Suprapubic skin (tissue), 4 donors: Measurements from ENCODE around the gene LENG1. TPM values are rescaled to one million over a fixed set of nuclear protein-coding genes. Genes with fewer than 3 reads are reported as not detected.
A peak's percentile ranks its signal among the peaks of the same experiment; 100 is the strongest.

ENCODE experiments used
- DNase-seq, 2 donors: peaks; one replicate each; pipeline ENCODE4 v3.0.0-alpha.2; 2019; ENCODE audit warnings: low spot score in 2 of 2
- H3K27ac ChIP-seq: fragments of 200-600 bp; sonication (generic); one replicate; pipeline ENCODE4 v1.5.1; 2019
- H3K27me3 ChIP-seq: fragments of 200-600 bp; sonication (generic); one replicate; pipeline ENCODE4 v1.5.1; 2019
- H3K36me3 ChIP-seq: fragments of 200-600 bp; sonication (generic); one replicate; pipeline ENCODE4 v1.5.1; 2019
- H3K4me1 ChIP-seq: fragments of 200-600 bp; sonication (generic); one replicate; pipeline ENCODE4 v1.5.1; 2019
- H3K4me3 ChIP-seq: fragments of 200-600 bp; sonication (generic); one replicate; pipeline ENCODE4 v1.5.1; 2019; ENCODE audit warnings: mild to moderate bottlenecking
- H3K9me3 ChIP-seq: fragments of 200-600 bp; sonication (generic); one replicate; pipeline ENCODE4 v1.5.1; 2019
- EP300 ChIP-seq: sonication (generic); formaldehyde crosslinking; IDR thresholded peaks from one replicate; pipeline ENCODE4 v1.6.1; 2017; ENCODE audit warnings: antibody characterized with exemption
- POLR2A ChIP-seq, 2 donors: fragments of 450-650 bp; IDR thresholded peaks; one replicate each; pipeline ENCODE4 v1.6.1; 2017; ENCODE audit warnings: antibody characterized with exemption in 2 of 2, mild to moderate bottlenecking in 2 of 2, moderate library complexity in 2 of 2
- POLR2AphosphoS5 ChIP-seq, 3 donors: sonication (generic); formaldehyde crosslinking; IDR thresholded peaks; one replicate each; pipeline ENCODE4 v1.6.1; 2017; ENCODE audit warnings: antibody characterized with exemption in 3 of 3
- WGBS: methylation state at CpG from one replicate; pipeline ENCODE4 v1.1.5; 2018; 5-methylcytosine and 5-hydroxymethylcytosine counted together
- total RNA-seq, 4 donors: library from RNA; depleted of rRNA; stranded (reverse); fragments of >200 nt; gene quantifications; one replicate each; pipeline ENCODE4 v1.1.0, GENCODE V29; 2016
- TF ChIP-seq, protein P1 (sequence below), 2 donors: fragments of 200-600 bp in 1 of 2; fragments of 450-650 bp in 1 of 2; sonication (generic) in 1 of 2; IDR thresholded peaks; one replicate each; pipeline ENCODE4 v1.5.1; 2016 to 2019; ENCODE audit warnings: antibody characterized with exemption in 2 of 2, mild to moderate bottlenecking in 1 of 2, moderate library complexity in 1 of 2

LENG1 gene
- total RNA-seq, 4 donors from 2014 or later, result 2.6 to 4.6 (median 4.0) TPM

GRCh38 chr19:54165222-54165621, 5.7 kb upstream of the LENG1 start:
- TF ChIP-seq, protein P1, sequence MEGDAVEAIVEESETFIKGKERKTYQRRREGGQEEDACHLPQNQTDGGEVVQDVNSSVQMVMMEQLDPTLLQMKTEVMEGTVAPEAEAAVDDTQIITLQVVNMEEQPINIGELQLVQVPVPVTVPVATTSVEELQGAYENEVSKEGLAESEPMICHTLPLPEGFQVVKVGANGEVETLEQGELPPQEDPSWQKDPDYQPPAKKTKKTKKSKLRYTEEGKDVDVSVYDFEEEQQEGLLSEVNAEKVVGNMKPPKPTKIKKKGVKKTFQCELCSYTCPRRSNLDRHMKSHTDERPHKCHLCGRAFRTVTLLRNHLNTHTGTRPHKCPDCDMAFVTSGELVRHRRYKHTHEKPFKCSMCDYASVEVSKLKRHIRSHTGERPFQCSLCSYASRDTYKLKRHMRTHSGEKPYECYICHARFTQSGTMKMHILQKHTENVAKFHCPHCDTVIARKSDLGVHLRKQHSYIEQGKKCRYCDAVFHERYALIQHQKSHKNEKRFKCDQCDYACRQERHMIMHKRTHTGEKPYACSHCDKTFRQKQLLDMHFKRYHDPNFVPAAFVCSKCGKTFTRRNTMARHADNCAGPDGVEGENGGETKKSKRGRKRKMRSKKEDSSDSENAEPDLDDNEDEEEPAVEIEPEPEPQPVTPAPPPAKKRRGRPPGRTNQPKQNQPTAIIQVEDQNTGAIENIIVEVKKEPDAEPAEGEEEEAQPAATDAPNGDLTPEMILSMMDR (IDR thresholded peaks at IDR 0.05), result no peak
- 89% methylated on average over 25 of the region's 25 CpGs for WGBS
- Histone ChIP-seq H3K27ac (no peak overlapping the region), H3K9me3 (no peaks in the 10 kb centered on the region), H3K4me3 (no peak overlapping the region), H3K4me1 (peaks cover 40% of the 10 kb centered on the region), H3K27me3 (no peaks in the 10 kb centered on the region), H3K36me3 (no peaks in the 10 kb centered on the region)
- DNase-seq, result no peak

DNA sequence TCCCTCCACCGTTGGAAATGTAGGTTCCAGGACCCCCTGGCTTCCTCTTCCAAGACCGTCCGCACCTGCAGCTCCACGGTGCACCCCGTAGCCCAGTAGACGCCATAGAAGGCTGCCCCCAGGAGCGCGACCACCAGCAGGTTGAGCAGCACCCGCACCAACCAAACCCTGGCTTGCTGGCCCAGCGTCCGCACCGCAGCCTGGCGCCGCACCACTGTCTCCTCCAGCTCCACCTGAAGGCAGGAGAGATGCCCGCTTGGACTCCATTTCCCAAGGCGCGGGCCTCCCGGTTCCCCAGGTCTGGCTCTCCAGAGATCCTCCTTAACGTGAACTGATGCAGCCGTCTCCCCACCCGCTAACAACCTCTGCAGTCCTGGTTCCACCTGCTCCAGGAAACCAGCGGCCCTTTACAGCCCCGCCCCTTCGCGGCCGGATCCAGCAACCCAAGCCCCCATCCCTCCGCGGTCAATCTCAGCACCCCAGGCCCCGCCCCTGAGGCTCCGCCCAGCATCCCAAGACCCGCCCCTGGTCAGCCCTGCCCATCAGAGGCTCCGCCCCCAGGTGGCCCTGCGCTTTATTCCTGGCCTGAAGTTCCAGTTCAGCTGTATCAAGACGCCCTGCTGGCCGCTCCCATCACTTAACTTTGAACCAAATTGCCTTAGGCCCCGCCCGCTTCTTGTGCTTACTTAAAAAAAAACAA, 5.0 kb upstream of the LENG1 start:
- no peak for TF ChIP-seq POLR2A (IDR thresholded peaks at IDR 0.05)
- TF ChIP-seq, protein P1 (IDR thresholded peaks at IDR 0.05), result no peak
- no peak for TF ChIP-seq POLR2AphosphoS5 (IDR thresholded peaks at IDR 0.05)
- no peak for TF ChIP-seq EP300
- no peaks in the 10 kb centered on the region for H3K9me3 ChIP-seq
- no peak overlapping the region for H3K27ac ChIP-seq
- H3K36me3 ChIP-seq, result no peaks in the 10 kb centered on the region
- H3K27me3 ChIP-seq, result no peaks in the 10 kb centered on the region
- WGBS, result 12% methylated on average over 34 of the region's 37 CpGs
- H3K4me3 ChIP-seq, result no peak overlapping the region
- peaks cover 43% of the 10 kb centered on the region for H3K4me1 ChIP-seq
- no peak for DNase-seq

DNA sequence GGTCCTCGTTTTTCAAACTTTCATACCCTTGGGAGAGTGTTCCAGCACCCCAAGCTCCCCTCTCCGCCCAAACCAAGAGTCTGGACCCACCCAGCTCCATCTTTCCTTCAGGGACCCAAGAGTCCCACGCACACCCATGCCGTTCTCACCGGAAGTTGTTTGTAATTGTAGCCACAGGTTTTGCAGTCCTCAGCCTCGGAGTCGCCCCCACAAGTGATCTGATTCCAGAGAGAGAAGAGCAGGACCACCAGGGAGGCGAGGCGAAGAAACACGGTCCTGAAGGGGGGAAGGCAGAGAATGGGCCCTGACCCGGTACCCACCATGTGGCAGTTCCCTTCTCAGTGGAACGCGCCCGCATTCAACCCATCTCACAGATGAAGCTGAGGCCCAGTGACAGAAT, 3.4 kb upstream of the LENG1 start:
- no peak overlapping the region for H3K27ac ChIP-seq

DNA sequence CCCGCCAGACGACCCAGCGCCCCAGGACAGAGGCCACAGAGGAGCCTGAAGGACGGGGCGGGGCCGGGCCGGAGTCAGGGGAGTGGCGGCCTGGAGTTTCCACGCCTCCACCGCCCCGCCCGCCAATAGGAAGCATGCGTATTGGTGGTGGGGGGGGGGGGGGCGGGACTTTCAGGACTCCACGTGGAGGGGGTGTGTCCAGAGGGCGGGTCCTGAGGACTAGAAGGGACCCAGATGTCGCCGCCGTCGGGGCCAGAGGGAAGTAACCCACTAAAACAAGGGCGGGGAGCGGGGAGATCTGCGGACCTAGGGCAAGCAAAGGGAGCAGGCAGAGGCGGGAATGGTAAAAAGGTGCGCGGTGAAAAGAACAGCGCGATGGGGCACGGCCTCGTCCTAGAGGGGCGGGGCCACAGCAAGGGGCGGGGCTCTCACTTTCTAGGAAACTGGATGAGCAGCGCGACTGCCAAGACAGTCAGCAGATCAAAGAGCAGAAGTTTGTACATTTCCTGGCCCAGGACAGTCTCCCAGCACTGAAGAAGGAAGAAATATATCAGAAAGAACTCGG, 2.8 kb upstream of the LENG1 start:
- H3K27me3 ChIP-seq, result no peaks in the 10 kb centered on the region
- H3K4me1 ChIP-seq, result peaks cover 51% of the 10 kb centered on the region
- WGBS, result 4% methylated on average over 22 of the region's 35 CpGs
- no peak overlapping the region for H3K27ac ChIP-seq
- H3K36me3 ChIP-seq, result peaks cover 3% of the 10 kb centered on the region
- TF ChIP-seq, protein P1 (IDR thresholded peaks at IDR 0.05), result no peak
- peak; percentile 91 to 95 for DNase-seq
- peak overlapping the region; percentile 39 for H3K4me3 ChIP-seq
- no peaks in the 10 kb centered on the region for H3K9me3 ChIP-seq

More for the DNA sequence above, 3.4 kb upstream of the LENG1 start:
- no peak for TF ChIP-seq POLR2AphosphoS5 (IDR thresholded peaks at IDR 0.05)
- no peak for TF ChIP-seq POLR2A (IDR thresholded peaks at IDR 0.05)
- 71% methylated on average over 14 of the region's 14 CpGs for WGBS
- Histone ChIP-seq H3K4me1 (peaks cover 51% of the 10 kb centered on the region), H3K4me3 (peak overlapping the region; percentile 39), H3K27me3 (no peaks in the 10 kb centered on the region), H3K36me3 (no peaks in the 10 kb centered on the region), H3K9me3 (no peaks in the 10 kb centered on the region)
- no peak for DNase-seq

GRCh38 chr19:54160854-54161253, 1.3 kb upstream of the LENG1 start:
- Histone ChIP-seq H3K27me3 (no peaks in the 10 kb centered on the region), H3K27ac (no peak overlapping the region), H3K4me3 (peak overlapping the region; percentile 75), H3K36me3 (peaks cover 18% of the 10 kb centered on the region), H3K4me1 (peaks cover 61% of the 10 kb centered on the region), H3K9me3 (no peaks in the 10 kb centered on the region)
- no peak for DNase-seq
- TF ChIP-seq POLR2A (IDR thresholded peaks at IDR 0.05), result no peak
- no peak for TF ChIP-seq POLR2AphosphoS5 (IDR thresholded peaks at IDR 0.05)
- TF ChIP-seq, protein P1 (IDR thresholded peaks at IDR 0.05), result no peak
- TF ChIP-seq EP300, result no peak
- 35% methylated on average over 13 of the region's 13 CpGs for WGBS
